Stimulated activated CD4-positive, alpha-beta T cell treated with anti-CD3 and anti-CD28 coated beads, Interleukin-4, amount 100 ng/mL, for 1 hour (primary cell): Measurements from ENCODE around the gene ARHGAP11B.
A peak's percentile ranks its signal among the peaks of the same experiment; 100 is the strongest.
"Not testable (repeated sequence)": the region's sequence is repeated elsewhere in the genome, so short reads cannot be mapped to it uniquely, and the experiment has no call there.

Source experiments
- DNase-seq: peaks from one replicate; pipeline ENCODE4 v3.0.0-alpha.2; 2020

ARHGAP11B gene

GRCh38 chr15:30625436-30626193, at the start of gene ARHGAP11B:
Gene ARHGAP11B, plus strand, starts transcription at chr15:30626128.
- peak; percentile 92 for DNase-seq

- DNase-seq, result not testable (repeated sequence)
Measured at GRCh38 chr15:30579394-30579970, 46.4 kb upstream of the ARHGAP11B start.

GRCh38 chr15:30580716-30581115, 45.2 kb upstream of the ARHGAP11B start:
- DNase-seq, result not testable (repeated sequence)

- not testable (repeated sequence) for DNase-seq
Measured at GRCh38 chr15:30598953-30599352, 27.0 kb upstream of the ARHGAP11B start.

- DNase-seq, result not testable (repeated sequence)
Measured at GRCh38 chr15:30603796-30604195, 22.1 kb upstream of the ARHGAP11B start, which contains the start of gene GOLGA8H. Gene GOLGA8H, plus strand, starts transcription at chr15:30604028. Its CDS starts 98 bp downstream, at chr15:30604126.

GRCh38 chr15:30612271-30612670, 13.7 kb upstream of the ARHGAP11B start:
- not testable (repeated sequence) for DNase-seq

GRCh38 chr15:30621342-30621741, 4.6 kb upstream of the ARHGAP11B start:
- not testable (repeated sequence) for DNase-seq

GRCh38 chr15:30626194-30626565, 252 bp downstream of the ARHGAP11B start:
- DNase-seq, result not testable (repeated sequence)

GRCh38 chr15:30626632-30627031, 704 bp downstream of the ARHGAP11B start:
- not testable (repeated sequence) for DNase-seq

- DNase-seq, result no peak
Measured at GRCh38 chr15:30650012-30650929, 24.3 kb downstream of the ARHGAP11B start.

- not testable (repeated sequence) for DNase-seq
Measured at GRCh38 chr15:30661154-30661553, 35.2 kb downstream of the ARHGAP11B start.

- not testable (repeated sequence) for DNase-seq
Measured at GRCh38 chr15:30669621-30670020, 43.7 kb downstream of the ARHGAP11B start.

GRCh38 chr15:30670056-30670455, 44.1 kb downstream of the ARHGAP11B start:
- DNase-seq, result no peak

- DNase-seq, result no peak
Measured at GRCh38 chr15:30671309-30671708, 45.4 kb downstream of the ARHGAP11B start.

GRCh38 chr15:30675126-30675525, 49.2 kb downstream of the ARHGAP11B start:
- DNase-seq, result no peak

GRCh38 chr15:30675891-30676290, 50.0 kb downstream of the ARHGAP11B start:
- DNase-seq, result not testable (repeated sequence)

GRCh38 chr15:30680997-30681396, 55.1 kb downstream of the ARHGAP11B start:
- DNase-seq, result not testable (repeated sequence)

GRCh38 chr15:30685709-30686285, 59.9 kb downstream of the ARHGAP11B start:
- not testable (repeated sequence) for DNase-seq

- not testable (repeated sequence) for DNase-seq
Measured at GRCh38 chr15:30686651-30687050, 60.7 kb downstream of the ARHGAP11B start.
